AG10803 (cell line): ENCODE results near the gene TUBB1.
"Not testable (repeated sequence)": the region's sequence is repeated elsewhere in the genome, so short reads cannot be mapped to it uniquely, and the experiment has no call there.

ENCODE experiments used
- DNase-seq: peaks from one replicate; pipeline ENCODE4 v3.0.0; 2010; ENCODE audit warnings: low read depth
- H3K4me3 ChIP-seq: 2 replicates; pipeline ENCODE4 v1.5.1; 2011; ENCODE audit warnings: mild to moderate bottlenecking, low read length, control low read depth
- CTCF ChIP-seq: conservative IDR thresholded peaks from 2 replicates; pipeline ENCODE4 v1.5.1; 2011; ENCODE audit warnings: mild to moderate bottlenecking, low read length, control low read depth, inconsistent platforms

TUBB1 gene

DNA sequence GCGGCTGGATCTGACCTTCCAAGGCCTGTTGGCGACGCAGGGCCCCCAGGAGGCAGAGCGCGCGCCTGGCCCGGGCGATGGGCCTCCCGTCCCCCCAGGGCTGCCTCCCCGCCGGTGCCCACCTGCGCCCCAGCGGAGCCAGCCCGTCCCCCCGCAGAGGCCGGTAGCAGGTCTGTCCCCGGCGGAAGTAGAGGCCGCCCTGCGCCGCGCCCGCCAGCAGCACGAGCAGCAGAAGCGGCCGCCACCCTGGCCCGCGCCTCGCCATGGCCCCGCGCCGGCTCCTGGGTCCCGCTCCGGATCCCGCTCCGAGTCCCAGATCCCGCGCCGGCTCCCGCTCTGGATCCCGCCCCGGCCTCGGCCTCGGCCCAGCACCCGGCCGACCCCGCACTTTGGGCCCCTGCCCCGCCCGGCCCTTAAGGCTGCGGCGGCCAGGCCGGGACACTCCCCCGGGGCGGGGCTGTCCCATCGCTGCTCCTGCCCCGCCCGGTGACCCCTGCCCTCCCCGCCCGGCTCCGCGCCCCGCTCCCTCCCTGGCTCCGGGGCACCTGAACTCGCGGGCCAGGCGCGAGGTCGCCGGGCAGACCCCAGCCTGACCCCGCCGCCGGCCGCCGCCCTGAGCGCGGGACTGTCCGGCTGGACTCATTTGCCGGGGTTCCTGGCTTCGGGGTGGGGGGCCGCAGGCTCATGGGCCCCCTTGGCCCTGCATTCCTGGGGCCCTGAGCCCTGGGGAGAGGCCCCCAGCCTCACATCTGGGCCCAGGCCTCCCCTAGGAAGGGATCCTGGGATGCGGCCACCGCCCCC, 12.2 kb upstream of the TUBB1 start, which contains the start of gene CTSZ:
TSS of gene CTSZ (minus strand) at position 391 of the 801 bp plus-strand sequence. CDS start at position 265, 126 bp downstream.
- TF ChIP-seq CTCF = no peak
- peak within 1 kb of the TSS; percentile 85 for H3K4me3 ChIP-seq
- peak; percentile 57 for DNase-seq

DNA sequence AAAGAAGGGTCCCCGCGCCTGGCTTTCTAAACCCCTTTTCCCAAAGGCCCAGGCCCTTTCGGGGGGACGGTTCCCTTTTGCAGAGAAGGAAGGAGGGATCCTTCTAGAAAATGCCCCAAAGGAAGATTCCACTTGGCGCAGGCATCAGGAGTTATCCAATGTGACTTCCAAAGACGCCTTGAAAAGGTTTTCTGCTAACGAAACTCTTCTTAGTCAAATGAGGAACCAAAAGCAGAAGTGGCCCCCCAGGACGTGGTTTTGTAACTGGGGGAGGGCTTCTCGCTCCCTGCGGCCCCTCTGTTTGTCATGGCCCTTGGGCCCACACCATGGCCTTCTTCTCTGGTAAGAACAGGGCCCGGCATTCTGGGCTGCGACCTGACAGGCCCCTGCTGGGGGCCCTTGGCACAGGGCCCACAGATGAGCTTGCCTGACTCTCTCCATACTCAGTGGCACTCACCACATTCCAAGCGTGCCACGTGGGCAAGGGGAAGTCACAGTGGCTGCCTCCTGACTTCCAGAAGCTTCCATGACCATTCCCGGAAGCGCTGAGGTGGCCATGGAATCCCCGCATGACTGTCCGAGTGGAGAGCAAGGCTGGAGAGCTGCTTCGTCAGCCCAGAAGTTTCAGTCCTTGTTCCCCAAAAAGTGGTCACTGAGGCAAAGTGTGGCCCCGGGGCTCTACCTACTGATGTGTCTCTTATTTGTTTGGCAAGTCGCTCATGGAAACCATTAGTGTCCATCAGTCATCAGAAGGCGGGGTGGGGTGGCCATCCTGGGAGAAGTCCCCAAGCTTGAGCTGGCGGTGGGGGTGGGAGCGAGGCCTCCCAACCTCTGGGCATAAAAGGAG, 11.3 kb upstream of the TUBB1 start:
- TF ChIP-seq CTCF = no peak
- no peak for DNase-seq

GRCh38 chr20:59008715-59009336, 10.4 kb upstream of the TUBB1 start:
- no peak overlapping the region for H3K4me3 ChIP-seq
- TF ChIP-seq CTCF = no peak
- no peak for DNase-seq

More for the DNA sequence above, 11.3 kb upstream of the TUBB1 start:
- H3K4me3 ChIP-seq = peak overlapping the region; percentile 40

DNA sequence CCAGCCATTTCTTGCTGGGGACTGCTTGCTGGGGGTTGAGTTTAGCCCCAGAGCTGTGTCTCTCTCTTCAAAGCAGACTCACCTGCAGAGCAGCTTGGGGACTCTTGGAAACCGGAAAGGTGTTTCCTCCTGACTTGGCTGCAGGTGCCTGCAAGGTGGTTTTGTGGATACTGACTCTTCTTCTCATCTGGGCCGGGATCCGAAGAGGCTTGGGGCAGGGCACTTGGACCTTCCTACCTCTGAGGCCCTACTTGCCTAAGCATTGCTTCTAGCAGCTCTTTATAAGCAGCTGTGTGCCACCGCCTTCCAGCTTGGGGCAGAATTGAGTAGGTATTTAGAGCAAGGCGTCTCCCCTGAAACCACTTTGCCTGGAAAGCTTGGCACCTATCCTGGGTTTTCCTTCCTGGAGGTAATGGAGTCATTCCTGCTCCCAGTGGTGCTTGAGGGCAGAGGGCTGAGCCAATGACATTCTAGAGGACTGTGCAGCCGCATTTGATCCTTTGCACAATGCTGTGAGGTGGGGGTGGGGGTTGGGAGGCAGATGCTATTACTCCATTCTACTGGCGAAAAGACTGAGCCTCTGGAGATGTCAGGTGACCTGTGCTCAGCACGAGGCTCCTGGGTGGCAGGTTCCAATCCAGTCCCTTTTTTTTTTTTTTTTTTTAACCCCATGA, 8.8 kb upstream of the TUBB1 start:
- TF ChIP-seq CTCF = no peak
- DNase-seq = no peak
- H3K4me3 ChIP-seq = no peak overlapping the region

GRCh38 chr20:59010995-59011873, 8.0 kb upstream of the TUBB1 start:
- DNase-seq = peak; percentile 96
- no peak for TF ChIP-seq CTCF
- no peak overlapping the region for H3K4me3 ChIP-seq

DNA sequence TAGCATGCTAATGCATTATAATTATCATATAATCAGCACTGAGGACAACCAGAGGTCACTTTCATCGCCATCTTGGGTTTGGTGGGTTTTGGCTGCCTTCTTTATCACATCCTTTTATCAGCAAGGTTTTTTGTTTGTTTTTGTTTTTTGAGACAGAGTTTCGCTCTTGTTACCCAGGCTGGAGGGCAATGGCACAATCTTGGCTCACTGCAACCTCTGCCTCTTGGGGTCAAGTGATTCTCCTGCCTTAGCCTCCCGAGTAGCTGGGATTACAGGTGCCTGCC, 7.4 kb upstream of the TUBB1 start:
- H3K4me3 ChIP-seq, DNase-seq: not testable (repeated sequence)
